ENCODE measurements around the gene INHBB. TPM values are rescaled to one million over a fixed set of nuclear protein-coding genes. Genes with fewer than 3 reads are reported as not detected.

Gene INHBB
- total RNA-seq, 1 donor from 2014 or later: 8.1 TPM

- no peak overlapping the region for H3K27ac ChIP-seq
- no peaks in the 10 kb centered on the region for H3K27me3 ChIP-seq
- DNase-seq (ENCODE audit: low spot score in 2 of 2): peak in 1 of 2 donors; percentile 33
- H3K36me3 ChIP-seq: no peaks in the 10 kb centered on the region
- no peak for TF ChIP-seq CTCF (IDR thresholded peaks at IDR 0.05)
- intact Hi-C loops (cut with DNase I): no loop called here
- no peak overlapping the region for H3K4me3 ChIP-seq
- H3K4me1 ChIP-seq: no peaks in the 10 kb centered on the region
- H3K9me3 ChIP-seq: no peaks in the 10 kb centered on the region
Measured at GRCh38 chr2:120399889-120400240, 53.9 kb downstream of the INHBB start.

- TF ChIP-seq CTCF (IDR thresholded peaks at IDR 0.05): no peak
- peak in 1 of 2 donors; percentile 34 for DNase-seq (ENCODE audit: low spot score in 2 of 2)
- Histone ChIP-seq H3K27ac (no peak overlapping the region), H3K4me3 (no peak overlapping the region), H3K9me3 (no peaks in the 10 kb centered on the region), H3K27me3 (no peaks in the 10 kb centered on the region), H3K36me3 (no peaks in the 10 kb centered on the region), H3K4me1 (no peaks in the 10 kb centered on the region)
- intact Hi-C loops (cut with DNase I): no loop called here
Measured at GRCh38 chr2:120400551-120400950, 54.6 kb downstream of the INHBB start.

Other genes with a start within 250 kb of the INHBB start
- gene TMEM185B, start 122.7 kb upstream of the INHBB start, total RNA-seq: 31.8 TPM
- gene RALB, start 93.3 kb upstream of the INHBB start, total RNA-seq: 21.7 TPM